Measurements from ENCODE around the gene EHD4.

Gene EHD4

DNA sequence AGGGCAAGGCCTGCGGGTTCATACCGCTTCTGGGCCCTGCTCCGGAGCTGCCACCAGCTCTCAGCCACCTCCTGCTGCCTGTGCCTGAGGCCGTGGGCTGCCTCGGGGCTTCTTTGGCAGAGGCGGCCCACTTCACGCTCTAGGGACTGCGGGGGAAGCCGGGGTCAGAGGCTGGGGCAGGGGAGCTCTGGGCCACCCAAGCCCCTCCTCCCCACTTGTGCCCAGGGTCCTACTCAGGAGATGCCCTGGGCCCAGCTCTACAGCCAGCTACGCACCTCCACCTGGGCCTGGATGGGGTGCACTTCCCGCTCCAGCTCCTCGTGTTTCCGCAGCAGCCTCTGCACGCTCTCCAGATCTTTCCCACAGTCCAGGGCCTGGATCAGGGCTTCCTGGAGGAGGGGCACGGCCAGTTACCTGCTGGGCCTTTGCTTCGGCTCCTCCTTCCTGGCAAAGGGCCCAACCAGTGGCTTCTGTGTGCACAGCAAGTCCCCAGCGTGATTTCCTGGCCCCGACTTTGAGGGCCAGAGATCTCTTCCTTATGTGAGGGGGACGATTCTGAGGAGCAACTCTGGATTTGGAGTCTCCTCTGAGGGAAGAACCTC lies 109.7 kb downstream of the EHD4 start:
- H3K4me1 ChIP-seq (ENCODE audit: insufficient read depth, low read length, severe bottlenecking) = no peaks in the 10 kb centered on the region
- no peak overlapping the region for H3K4me3 ChIP-seq (ENCODE audit: low read depth, low read length, poor library complexity, severe bottlenecking)
- no peak overlapping the region for H3K27ac ChIP-seq (ENCODE audit: low read depth, low read length, poor library complexity, severe bottlenecking)
- no peaks in the 10 kb centered on the region for H4K20me1 ChIP-seq (ENCODE audit: insufficient read depth, low read length)
- no peaks in the 10 kb centered on the region for H3K9me2 ChIP-seq (ENCODE audit: low read depth, low read length)
- TF ChIP-seq, protein P1, sequence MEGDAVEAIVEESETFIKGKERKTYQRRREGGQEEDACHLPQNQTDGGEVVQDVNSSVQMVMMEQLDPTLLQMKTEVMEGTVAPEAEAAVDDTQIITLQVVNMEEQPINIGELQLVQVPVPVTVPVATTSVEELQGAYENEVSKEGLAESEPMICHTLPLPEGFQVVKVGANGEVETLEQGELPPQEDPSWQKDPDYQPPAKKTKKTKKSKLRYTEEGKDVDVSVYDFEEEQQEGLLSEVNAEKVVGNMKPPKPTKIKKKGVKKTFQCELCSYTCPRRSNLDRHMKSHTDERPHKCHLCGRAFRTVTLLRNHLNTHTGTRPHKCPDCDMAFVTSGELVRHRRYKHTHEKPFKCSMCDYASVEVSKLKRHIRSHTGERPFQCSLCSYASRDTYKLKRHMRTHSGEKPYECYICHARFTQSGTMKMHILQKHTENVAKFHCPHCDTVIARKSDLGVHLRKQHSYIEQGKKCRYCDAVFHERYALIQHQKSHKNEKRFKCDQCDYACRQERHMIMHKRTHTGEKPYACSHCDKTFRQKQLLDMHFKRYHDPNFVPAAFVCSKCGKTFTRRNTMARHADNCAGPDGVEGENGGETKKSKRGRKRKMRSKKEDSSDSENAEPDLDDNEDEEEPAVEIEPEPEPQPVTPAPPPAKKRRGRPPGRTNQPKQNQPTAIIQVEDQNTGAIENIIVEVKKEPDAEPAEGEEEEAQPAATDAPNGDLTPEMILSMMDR (IDR thresholded peaks at IDR 0.05; ENCODE audit: low read length) = no peak
- TF ChIP-seq EZH2 (IDR thresholded peaks at IDR 0.05; ENCODE audit: borderline replicate concordance, low read length) = no peak
- no peak overlapping the region for H3K9ac ChIP-seq (ENCODE audit: low read length)
- peaks cover 12% of the 10 kb centered on the region; the same call in 1 of the 2 replicates for H3K27me3 ChIP-seq (ENCODE audit: insufficient read depth, low read length)
- H3F3A ChIP-seq (ENCODE audit: insufficient read depth, low read length) = no peaks in the 10 kb centered on the region
- no peaks in the 10 kb centered on the region for H3K79me2 ChIP-seq (ENCODE audit: insufficient read depth, low read length)
- H3K9me3 ChIP-seq (ENCODE audit: low read length) = no peaks in the 10 kb centered on the region
- H2AFZ ChIP-seq (ENCODE audit: low read length) = no peak overlapping the region
- no peak overlapping the region for H3K4me2 ChIP-seq (ENCODE audit: low read length)
- H3K36me3 ChIP-seq (ENCODE audit: insufficient read depth, low read length) = no peaks in the 10 kb centered on the region

DNA sequence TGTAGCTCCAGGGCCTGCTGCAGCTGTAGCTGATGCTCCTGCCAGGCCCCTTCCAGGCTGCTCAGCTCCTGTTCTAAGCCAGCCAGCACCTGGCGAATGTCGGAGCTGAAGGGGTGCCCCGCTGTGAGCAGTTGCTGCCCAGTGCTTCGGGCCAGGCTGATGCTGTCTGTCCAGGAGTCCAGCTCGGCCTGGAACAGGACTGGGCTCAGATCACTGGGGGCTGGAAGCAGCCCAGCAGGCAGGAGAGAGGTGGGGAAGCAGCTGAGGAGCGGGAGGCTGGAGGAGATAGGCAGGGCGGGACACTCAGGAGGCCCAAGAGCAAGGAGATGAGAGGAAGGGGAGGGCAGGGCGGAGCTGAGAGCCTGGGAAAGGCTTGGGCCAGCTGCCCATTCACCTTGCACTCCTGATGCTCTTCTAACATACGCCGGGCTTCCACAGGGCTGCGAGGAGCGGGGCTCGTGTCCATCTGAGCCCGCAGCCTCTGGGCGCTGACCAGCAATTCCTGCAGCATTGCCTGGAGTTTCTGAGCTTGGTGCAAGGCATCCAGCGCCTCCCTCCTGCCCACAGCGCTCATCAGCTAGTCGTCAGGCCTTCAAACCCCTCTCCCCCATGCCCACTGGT lies 110.5 kb downstream of the EHD4 start:
- no peak overlapping the region for H3K4me2 ChIP-seq (ENCODE audit: low read length)
- no peaks in the 10 kb centered on the region for H3K9me3 ChIP-seq (ENCODE audit: low read length)
- no peaks in the 10 kb centered on the region for H4K20me1 ChIP-seq (ENCODE audit: insufficient read depth, low read length)
- H3K27ac ChIP-seq (ENCODE audit: low read depth, low read length, poor library complexity, severe bottlenecking) = no peak overlapping the region
- no peaks in the 10 kb centered on the region for H3K9me2 ChIP-seq (ENCODE audit: low read depth, low read length)
- no peaks in the 10 kb centered on the region for H3F3A ChIP-seq (ENCODE audit: insufficient read depth, low read length)
- H3K4me3 ChIP-seq (ENCODE audit: low read depth, low read length, poor library complexity, severe bottlenecking) = no peak overlapping the region
- no peaks in the 10 kb centered on the region for H3K79me2 ChIP-seq (ENCODE audit: insufficient read depth, low read length)
- no peaks in the 10 kb centered on the region for H3K4me1 ChIP-seq (ENCODE audit: insufficient read depth, low read length, severe bottlenecking)
- H3K36me3 ChIP-seq (ENCODE audit: insufficient read depth, low read length) = no peaks in the 10 kb centered on the region
- TF ChIP-seq, protein P1 (IDR thresholded peaks at IDR 0.05; ENCODE audit: low read length) = no peak
- TF ChIP-seq EZH2 (IDR thresholded peaks at IDR 0.05; ENCODE audit: borderline replicate concordance, low read length) = no peak
- H2AFZ ChIP-seq (ENCODE audit: low read length) = no peak overlapping the region
- H3K27me3 ChIP-seq (ENCODE audit: insufficient read depth, low read length) = peaks cover 9% of the 10 kb centered on the region; the same call in 1 of the 2 replicates
- no peak overlapping the region for H3K9ac ChIP-seq (ENCODE audit: low read length)

DNA sequence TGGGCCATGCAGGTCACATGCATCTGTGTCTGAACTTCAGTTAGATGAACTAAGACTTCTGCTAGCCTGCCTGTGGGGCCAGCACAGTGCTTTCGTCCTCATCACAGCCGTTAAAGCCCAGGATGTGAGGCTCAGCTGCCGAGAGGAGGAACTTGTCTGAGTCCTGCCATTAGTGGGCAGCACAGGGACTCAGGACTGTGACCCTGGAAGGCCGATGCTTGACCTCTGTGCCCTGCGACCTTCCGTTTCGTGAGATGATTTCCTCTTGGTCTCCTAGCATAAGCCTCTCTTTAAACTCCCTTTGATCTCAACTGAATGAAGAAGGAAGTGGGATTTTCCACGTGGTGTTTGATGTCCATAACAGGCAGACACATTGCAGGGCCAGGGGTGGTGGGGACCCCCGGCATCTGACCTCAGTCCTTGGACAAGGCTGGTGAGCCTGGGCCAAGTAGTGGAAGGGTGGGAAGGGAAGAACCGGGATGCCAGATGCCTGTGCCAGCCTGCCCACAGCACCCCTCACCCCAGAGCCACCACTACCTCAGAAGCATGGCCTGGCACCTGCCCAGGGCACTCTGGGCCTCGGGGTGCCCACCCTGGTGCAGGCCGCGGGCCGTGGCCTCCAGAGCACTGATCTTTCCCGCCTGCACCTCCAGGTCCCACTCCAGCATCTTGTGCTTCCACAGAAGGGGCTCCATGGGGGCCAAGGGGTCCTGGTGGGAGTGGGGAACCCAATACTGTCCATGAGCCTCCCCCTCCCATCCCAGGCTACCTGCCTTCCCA lies 112.1 kb downstream of the EHD4 start:
- Histone ChIP-seq H3K36me3 (ENCODE audit: insufficient read depth, low read length) (no peaks in the 10 kb centered on the region), H3K27me3 (ENCODE audit: insufficient read depth, low read length) (peaks cover 9% of the 10 kb centered on the region; the same call in 1 of the 2 replicates), H3K4me1 (ENCODE audit: insufficient read depth, low read length, severe bottlenecking) (no peaks in the 10 kb centered on the region), H3K9me3 (ENCODE audit: low read length) (no peaks in the 10 kb centered on the region), H3K9ac (ENCODE audit: low read length) (no peak overlapping the region), H3K4me3 (ENCODE audit: low read depth, low read length, poor library complexity, severe bottlenecking) (no peak overlapping the region), H4K20me1 (ENCODE audit: insufficient read depth, low read length) (no peaks in the 10 kb centered on the region), H3F3A (ENCODE audit: insufficient read depth, low read length) (no peaks in the 10 kb centered on the region), H3K79me2 (ENCODE audit: insufficient read depth, low read length) (no peaks in the 10 kb centered on the region), H2AFZ (ENCODE audit: low read length) (no peak overlapping the region), H3K9me2 (ENCODE audit: low read depth, low read length) (no peaks in the 10 kb centered on the region), H3K4me2 (ENCODE audit: low read length) (no peak overlapping the region), H3K27ac (ENCODE audit: low read depth, low read length, poor library complexity, severe bottlenecking) (no peak overlapping the region)
- no peak for TF ChIP-seq EZH2 (IDR thresholded peaks at IDR 0.05; ENCODE audit: borderline replicate concordance, low read length)
- TF ChIP-seq, protein P1 (IDR thresholded peaks at IDR 0.05; ENCODE audit: low read length) = no peak
